GM12878 (cell line): Measurements from ENCODE around the gene CAMK2G. TPM values are rescaled to one million over a fixed set of nuclear protein-coding genes. Genes with fewer than 3 reads are reported as not detected.

Experiments
- BHLHE40 ChIP-seq, 2 experiments: fragments of 450-650 bp in 1 of 2; IDR thresholded peaks; 2 replicates each; pipeline ENCODE4 v1.6.1; 2011 to 2017; ENCODE audit warnings: low read depth in 2 of 2, borderline replicate concordance in 1 of 2, improper control_type of control experiment in 1 of 2, low read length in 1 of 2, mild to moderate bottlenecking in 1 of 2
- BMI1 ChIP-seq: fragments of 450-650 bp; IDR thresholded peaks from 2 replicates; pipeline ENCODE4 v1.6.1; 2016; ENCODE audit warnings: mild to moderate bottlenecking, moderate library complexity, borderline replicate concordance
- CBX5 ChIP-seq: sonication (generic); IDR thresholded peaks from 2 replicates; pipeline ENCODE4 v1.6.1; 2016; ENCODE audit warnings: low read depth, moderate library complexity, mild to moderate bottlenecking, inconsistent platforms
- DPF2 ChIP-seq: fragments of 450-650 bp; IDR thresholded peaks from 2 replicates; pipeline ENCODE4 v1.6.1; 2017; ENCODE audit warnings: mild to moderate bottlenecking
- EGR1 ChIP-seq, 2 experiments: IDR thresholded peaks; 1 replicate in 1 of 2; 2 replicates in 1 of 2; pipeline ENCODE4 v1.6.1; 2011 to 2012; ENCODE audit warnings: low read depth in 2 of 2, low read length in 2 of 2, borderline replicate concordance in 1 of 2, mild to moderate bottlenecking in 1 of 2, moderate library complexity in 1 of 2
- JUNB ChIP-seq: IDR thresholded peaks from 2 replicates; pipeline ENCODE4 v1.6.1; 2016; ENCODE audit warnings: antibody characterized with exemption, mild to moderate bottlenecking
- JUND ChIP-seq: IDR thresholded peaks from 2 replicates; pipeline ENCODE4 v1.6.1; 2012; ENCODE audit warnings: low read depth, mild to moderate bottlenecking, low read length, improper control_type of control experiment, moderate library complexity
- MYC ChIP-seq: IDR thresholded peaks from 2 replicates; pipeline ENCODE4 v1.6.1; 2011; ENCODE audit warnings: mild to moderate bottlenecking, low read length, moderate library complexity, inconsistent platforms; ENCODE audit not compliant: insufficient read depth, insufficient replicate concordance, insufficient read length, severe bottlenecking
- NFYB ChIP-seq: IDR thresholded peaks from 2 replicates; pipeline ENCODE4 v1.6.1; 2011; ENCODE audit warnings: low read depth, mild to moderate bottlenecking, low read length, improper control_type of control experiment, moderate library complexity; ENCODE audit not compliant: insufficient read depth
- PAX8 ChIP-seq: fragments of 450-650 bp; IDR thresholded peaks from 2 replicates; pipeline ENCODE4 v1.6.1; 2017; ENCODE audit warnings: mild to moderate bottlenecking, moderate library complexity
- RELA ChIP-seq: fragments of 450-650 bp; IDR thresholded peaks from 2 replicates; pipeline ENCODE4 v1.8.0; 2014; ENCODE audit warnings: borderline replicate concordance; ENCODE audit not compliant: partially characterized antibody
- SUZ12 ChIP-seq: fragments of 200-600 bp; sonication (generic); IDR thresholded peaks from one replicate; pipeline ENCODE4 v1.6.1; 2018; ENCODE audit warnings: antibody characterized with exemption, mild to moderate bottlenecking; ENCODE audit not compliant: unreplicated experiment
- TCF3 ChIP-seq: IDR thresholded peaks from 2 replicates; pipeline ENCODE4 v1.6.1; 2012; ENCODE audit warnings: low read depth, mild to moderate bottlenecking, low read length, borderline replicate concordance; ENCODE audit not compliant: insufficient read depth
- ZNF384 ChIP-seq: IDR thresholded peaks from 2 replicates; pipeline ENCODE4 v1.6.1; 2012; ENCODE audit warnings: low read depth, mild to moderate bottlenecking, low read length, improper control_type of control experiment, borderline replicate concordance
- ZNF622 ChIP-seq: fragments of 450-650 bp; IDR thresholded peaks from 2 replicates; pipeline ENCODE4 v1.6.1; 2017; ENCODE audit warnings: mild to moderate bottlenecking, inconsistent platforms
- ZSCAN29 ChIP-seq: fragments of 450-650 bp; IDR thresholded peaks from 2 replicates; pipeline ENCODE4 v1.6.1; 2017; ENCODE audit warnings: mild to moderate bottlenecking, moderate library complexity
- polyA plus RNA-seq, 11 experiments: library from polyadenylated mRNA; depleted of rRNA in 4 of 11; unstranded in 6 of 11; stranded (reverse) in 5 of 11; fragments of >200 nt; fragmentation: Nextera tagmentation in 4 of 11; fragmentation: Illumina TruSeq in 1 of 11; extraction: Ambion mirVana in 4 of 11; extraction: Trizol in 1 of 11; gene quantifications; 1 replicate in 1 of 11; 2 replicates in 10 of 11; pipeline versions ENCODE4 v1.2.1 to v1.2.3, GENCODE V29; 2011 to 2016; ENCODE audit warnings: inconsistent platforms in 2 of 11, missing spikeins in 2 of 11, low read depth in 1 of 11
- total RNA-seq, 4 experiments: library from RNA; depleted of rRNA in 3 of 4; stranded (reverse); fragments of >200 nt in 3 of 4; fragmentation: Illumina TruSeq in 1 of 4; extraction: Trizol in 1 of 4; gene quantifications; 2 replicates each; pipeline versions ENCODE4 v1.2.1 to v1.2.3, GENCODE V29; 2013 to 2021
- TF ChIP-seq, protein P1 (sequence below): fragments of 450-650 bp; IDR thresholded peaks from 2 replicates; pipeline ENCODE4 v1.6.1; 2017; ENCODE audit warnings: mild to moderate bottlenecking
- TF ChIP-seq, protein P2 (sequence below): fragments of 450-650 bp; formaldehyde crosslinking; IDR thresholded peaks from 2 replicates; pipeline ENCODE4 v1.4.0; 2020; ENCODE audit warnings: mild to moderate bottlenecking, moderate library complexity
- TF ChIP-seq, protein P3 (sequence below): IDR thresholded peaks from 2 replicates; pipeline ENCODE4 v1.6.1; 2011; ENCODE audit warnings: borderline replicate concordance, low read depth, mild to moderate bottlenecking, moderate library complexity, mixed read lengths, low read length; ENCODE audit not compliant: insufficient read depth; ENCODE audit errors: extremely low read length
- TF ChIP-seq, protein P4 (sequence below): fragments of 450-650 bp; formaldehyde crosslinking; IDR thresholded peaks from 2 replicates; pipeline ENCODE4 v1.4.0; 2022; ENCODE audit warnings: mild to moderate bottlenecking, moderate library complexity

The CAMK2G gene
- total and polyA plus RNA-seq, 10 of the 15 experiments (the other 5 are each of a cell fraction or from before 2014, with no cell fraction given), result 5.5 to 24.3 (median 16.9) TPM

DNA sequence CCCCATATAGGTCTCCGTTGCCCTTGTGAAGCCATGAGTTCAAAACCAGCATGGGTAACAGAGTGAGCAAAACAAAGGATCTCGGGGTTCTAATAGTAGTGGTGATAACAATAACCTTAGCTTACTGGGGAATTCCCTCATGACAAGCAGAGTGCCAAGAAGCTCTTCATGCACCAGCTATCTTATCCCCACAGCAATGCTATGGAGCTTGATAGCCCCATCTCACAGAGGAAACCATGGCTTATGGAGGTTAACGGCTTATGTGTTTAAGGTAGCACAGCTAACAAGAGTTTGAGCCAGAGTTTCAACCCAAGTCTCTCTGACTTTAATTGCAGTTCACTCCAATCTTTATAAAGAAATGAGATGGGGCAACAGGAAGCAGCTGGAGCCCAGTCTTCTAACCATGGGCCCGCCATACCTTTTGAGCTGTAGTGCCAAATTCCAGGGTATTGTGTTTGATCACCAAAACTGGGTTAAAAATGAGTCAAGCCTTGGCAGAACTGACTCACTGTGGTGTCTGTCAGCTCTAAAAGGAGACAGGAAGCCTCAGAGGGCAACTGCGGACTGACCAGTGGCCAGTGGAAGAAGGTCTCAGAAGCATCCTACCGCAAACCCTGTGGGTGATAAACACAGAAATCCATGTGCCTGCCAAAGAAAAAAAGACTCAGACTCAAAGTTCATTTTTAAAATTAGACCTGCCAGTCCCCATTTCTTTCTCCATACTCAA lies 20.1 kb upstream of the CAMK2G start (continued):
- no peak for TF ChIP-seq RELA
- TF ChIP-seq DPF2, result peak; percentile 51; the same call in 1 of the 2 replicates
- TF ChIP-seq, protein P1, sequence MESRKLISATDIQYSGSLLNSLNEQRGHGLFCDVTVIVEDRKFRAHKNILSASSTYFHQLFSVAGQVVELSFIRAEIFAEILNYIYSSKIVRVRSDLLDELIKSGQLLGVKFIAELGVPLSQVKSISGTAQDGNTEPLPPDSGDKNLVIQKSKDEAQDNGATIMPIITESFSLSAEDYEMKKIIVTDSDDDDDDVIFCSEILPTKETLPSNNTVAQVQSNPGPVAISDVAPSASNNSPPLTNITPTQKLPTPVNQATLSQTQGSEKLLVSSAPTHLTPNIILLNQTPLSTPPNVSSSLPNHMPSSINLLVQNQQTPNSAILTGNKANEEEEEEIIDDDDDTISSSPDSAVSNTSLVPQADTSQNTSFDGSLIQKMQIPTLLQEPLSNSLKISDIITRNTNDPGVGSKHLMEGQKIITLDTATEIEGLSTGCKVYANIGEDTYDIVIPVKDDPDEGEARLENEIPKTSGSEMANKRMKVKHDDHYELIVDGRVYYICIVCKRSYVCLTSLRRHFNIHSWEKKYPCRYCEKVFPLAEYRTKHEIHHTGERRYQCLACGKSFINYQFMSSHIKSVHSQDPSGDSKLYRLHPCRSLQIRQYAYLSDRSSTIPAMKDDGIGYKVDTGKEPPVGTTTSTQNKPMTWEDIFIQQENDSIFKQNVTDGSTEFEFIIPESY, result no peak
- no peak for TF ChIP-seq TCF3
- no peak for TF ChIP-seq MYC
- no peak for TF ChIP-seq BHLHE40 (IDR thresholded peaks at IDR 0.05; ENCODE audit: borderline replicate concordance in 1 of 2, low read depth in 2 of 2, low read length in 1 of 2)
- TF ChIP-seq EGR1 (IDR thresholded peaks at IDR 0.05; ENCODE audit: borderline replicate concordance in 1 of 2, low read depth in 2 of 2, low read length in 2 of 2), result no peak
- TF ChIP-seq, protein P2, sequence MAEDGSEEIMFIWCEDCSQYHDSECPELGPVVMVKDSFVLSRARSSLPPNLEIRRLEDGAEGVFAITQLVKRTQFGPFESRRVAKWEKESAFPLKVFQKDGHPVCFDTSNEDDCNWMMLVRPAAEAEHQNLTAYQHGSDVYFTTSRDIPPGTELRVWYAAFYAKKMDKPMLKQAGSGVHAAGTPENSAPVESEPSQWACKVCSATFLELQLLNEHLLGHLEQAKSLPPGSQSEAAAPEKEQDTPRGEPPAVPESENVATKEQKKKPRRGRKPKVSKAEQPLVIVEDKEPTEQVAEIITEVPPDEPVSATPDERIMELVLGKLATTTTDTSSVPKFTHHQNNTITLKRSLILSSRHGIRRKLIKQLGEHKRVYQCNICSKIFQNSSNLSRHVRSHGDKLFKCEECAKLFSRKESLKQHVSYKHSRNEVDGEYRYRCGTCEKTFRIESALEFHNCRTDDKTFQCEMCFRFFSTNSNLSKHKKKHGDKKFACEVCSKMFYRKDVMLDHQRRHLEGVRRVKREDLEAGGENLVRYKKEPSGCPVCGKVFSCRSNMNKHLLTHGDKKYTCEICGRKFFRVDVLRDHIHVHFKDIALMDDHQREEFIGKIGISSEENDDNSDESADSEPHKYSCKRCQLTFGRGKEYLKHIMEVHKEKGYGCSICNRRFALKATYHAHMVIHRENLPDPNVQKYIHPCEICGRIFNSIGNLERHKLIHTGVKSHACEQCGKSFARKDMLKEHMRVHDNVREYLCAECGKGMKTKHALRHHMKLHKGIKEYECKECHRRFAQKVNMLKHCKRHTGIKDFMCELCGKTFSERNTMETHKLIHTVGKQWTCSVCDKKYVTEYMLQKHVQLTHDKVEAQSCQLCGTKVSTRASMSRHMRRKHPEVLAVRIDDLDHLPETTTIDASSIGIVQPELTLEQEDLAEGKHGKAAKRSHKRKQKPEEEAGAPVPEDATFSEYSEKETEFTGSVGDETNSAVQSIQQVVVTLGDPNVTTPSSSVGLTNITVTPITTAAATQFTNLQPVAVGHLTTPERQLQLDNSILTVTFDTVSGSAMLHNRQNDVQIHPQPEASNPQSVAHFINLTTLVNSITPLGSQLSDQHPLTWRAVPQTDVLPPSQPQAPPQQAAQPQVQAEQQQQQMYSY, result no peak
- no peak for TF ChIP-seq ZNF622
- no peak for TF ChIP-seq PAX8
- no peak for TF ChIP-seq NFYB
- no peak for TF ChIP-seq CBX5
- TF ChIP-seq SUZ12, result no peak
- TF ChIP-seq BMI1, result no peak
- TF ChIP-seq, protein P3, sequence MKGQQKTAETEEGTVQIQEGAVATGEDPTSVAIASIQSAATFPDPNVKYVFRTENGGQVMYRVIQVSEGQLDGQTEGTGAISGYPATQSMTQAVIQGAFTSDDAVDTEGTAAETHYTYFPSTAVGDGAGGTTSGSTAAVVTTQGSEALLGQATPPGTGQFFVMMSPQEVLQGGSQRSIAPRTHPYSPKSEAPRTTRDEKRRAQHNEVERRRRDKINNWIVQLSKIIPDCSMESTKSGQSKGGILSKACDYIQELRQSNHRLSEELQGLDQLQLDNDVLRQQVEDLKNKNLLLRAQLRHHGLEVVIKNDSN, result no peak
- no peak for TF ChIP-seq ZSCAN29
- TF ChIP-seq ZNF384, result no peak
- TF ChIP-seq JUNB, result peak; percentile 87
- TF ChIP-seq JUND, result no peak
- TF ChIP-seq, protein P4, sequence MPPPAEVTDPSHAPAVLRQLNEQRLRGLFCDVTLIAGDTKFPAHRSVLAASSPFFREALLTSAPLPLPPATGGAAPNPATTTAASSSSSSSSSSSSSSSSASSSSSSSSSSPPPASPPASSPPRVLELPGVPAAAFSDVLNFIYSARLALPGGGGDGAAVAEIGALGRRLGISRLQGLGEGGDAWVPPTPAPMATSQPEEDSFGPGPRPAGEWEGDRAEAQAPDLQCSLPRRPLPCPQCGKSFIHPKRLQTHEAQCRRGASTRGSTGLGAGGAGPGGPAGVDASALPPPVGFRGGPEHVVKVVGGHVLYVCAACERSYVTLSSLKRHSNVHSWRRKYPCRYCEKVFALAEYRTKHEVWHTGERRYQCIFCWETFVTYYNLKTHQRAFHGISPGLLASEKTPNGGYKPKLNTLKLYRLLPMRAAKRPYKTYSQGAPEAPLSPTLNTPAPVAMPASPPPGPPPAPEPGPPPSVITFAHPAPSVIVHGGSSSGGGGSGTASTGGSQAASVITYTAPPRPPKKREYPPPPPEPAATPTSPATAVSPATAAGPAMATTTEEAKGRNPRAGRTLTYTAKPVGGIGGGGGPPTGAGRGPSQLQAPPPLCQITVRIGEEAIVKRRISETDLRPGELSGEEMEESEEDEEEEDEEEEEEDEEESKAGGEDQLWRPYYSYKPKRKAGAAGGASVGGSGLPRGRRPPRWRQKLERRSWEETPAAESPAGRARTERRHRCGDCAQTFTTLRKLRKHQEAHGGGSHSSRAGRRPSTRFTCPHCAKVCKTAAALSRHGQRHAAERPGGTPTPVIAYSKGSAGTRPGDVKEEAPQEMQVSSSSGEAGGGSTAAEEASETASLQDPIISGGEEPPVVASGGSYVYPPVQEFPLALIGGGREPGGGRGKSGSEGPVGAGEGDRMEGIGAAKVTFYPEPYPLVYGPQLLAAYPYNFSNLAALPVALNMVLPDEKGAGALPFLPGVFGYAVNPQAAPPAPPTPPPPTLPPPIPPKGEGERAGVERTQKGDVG (CRISPR knock-in tag), result no peak
- TF ChIP-seq, all 136 proteins: peak for 17
